HG02943 (cell line): Measurements from ENCODE around the gene CLDN20.
"Not testable (repeated sequence)": the region's sequence is repeated elsewhere in the genome, so short reads cannot be mapped to it uniquely, and the experiment has no call there.

ENCODE experiments used
- ATAC-seq: cut with Tn5 transposase; IDR thresholded peaks from one replicate; pipeline ENCODE4 v1.9.1; 2021; ENCODE audit warnings: mild to moderate bottlenecking, low read depth, moderate library complexity; ENCODE audit not compliant: unreplicated experiment

Gene CLDN20

DNA sequence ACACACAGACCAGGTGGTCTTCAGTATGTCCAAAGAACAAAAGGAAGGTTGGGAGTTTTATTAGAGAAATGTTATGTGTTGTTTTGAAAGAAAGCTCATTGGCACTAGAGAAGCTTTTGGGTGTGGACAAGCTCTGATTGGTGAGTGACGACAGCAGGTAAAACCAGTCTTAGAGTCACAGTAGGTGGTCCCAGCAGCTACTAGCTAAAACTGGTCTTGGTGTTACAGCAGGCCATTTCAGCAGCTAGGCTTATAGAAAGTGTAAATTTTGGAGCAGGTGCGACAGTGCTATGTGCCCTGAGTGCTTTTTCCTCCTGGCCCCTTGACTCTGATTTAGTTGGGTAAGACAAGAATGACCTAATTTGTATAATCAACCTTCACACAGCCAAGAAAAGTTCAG, 3.6 kb downstream of the CLDN20 start:
- ATAC-seq = no peak

- not testable (repeated sequence) for ATAC-seq
Measured at GRCh38 chr6:155268088-155268867, 4.5 kb downstream of the CLDN20 start.

DNA sequence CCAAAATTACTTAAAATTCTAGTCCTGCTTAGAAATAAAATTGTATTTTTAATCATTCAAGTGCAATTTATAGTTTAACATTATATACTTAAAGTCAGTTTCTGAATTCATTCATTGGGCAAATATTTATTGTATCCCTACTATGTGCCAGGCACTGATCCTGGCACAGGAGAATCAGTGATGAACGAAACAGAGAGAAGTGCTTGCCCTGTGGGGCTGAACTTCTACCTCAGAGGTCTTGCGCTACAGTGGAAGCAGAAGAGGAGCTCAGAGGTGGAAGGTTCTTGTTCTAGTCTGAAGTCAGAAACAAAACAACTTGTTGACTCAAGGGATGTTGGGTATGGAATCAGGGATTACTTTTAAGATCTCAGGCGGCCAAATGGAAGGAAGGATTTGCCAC, 6.0 kb downstream of the CLDN20 start:
- no peak for ATAC-seq

DNA sequence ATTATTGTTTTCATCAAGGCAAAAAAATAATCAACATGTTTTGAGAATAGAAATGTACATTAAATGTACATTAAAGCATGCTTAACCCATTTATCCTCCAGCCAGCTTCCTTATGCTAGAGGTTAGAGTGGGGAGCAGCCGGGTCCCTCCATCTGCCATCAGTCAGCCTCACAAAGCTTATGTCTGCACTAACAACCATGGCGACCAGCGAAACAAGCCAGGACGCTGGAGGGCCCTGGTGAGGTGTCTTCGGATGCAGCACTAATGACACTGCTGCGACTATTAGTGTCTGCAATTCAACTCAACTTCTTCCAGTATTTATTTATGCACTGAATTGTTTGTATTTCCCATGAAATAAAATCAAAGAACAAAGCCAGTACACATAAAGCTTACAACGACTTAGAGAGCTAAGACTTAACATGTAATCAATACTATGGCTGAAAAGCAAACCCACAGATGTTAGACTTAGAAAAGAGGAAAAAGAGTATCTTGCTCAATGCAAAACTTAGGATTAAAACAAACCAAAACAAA, 6.8 kb downstream of the CLDN20 start:
- no peak for ATAC-seq

- no peak for ATAC-seq
Measured at GRCh38 chr6:155271145-155271544, 7.3 kb downstream of the CLDN20 start.

DNA sequence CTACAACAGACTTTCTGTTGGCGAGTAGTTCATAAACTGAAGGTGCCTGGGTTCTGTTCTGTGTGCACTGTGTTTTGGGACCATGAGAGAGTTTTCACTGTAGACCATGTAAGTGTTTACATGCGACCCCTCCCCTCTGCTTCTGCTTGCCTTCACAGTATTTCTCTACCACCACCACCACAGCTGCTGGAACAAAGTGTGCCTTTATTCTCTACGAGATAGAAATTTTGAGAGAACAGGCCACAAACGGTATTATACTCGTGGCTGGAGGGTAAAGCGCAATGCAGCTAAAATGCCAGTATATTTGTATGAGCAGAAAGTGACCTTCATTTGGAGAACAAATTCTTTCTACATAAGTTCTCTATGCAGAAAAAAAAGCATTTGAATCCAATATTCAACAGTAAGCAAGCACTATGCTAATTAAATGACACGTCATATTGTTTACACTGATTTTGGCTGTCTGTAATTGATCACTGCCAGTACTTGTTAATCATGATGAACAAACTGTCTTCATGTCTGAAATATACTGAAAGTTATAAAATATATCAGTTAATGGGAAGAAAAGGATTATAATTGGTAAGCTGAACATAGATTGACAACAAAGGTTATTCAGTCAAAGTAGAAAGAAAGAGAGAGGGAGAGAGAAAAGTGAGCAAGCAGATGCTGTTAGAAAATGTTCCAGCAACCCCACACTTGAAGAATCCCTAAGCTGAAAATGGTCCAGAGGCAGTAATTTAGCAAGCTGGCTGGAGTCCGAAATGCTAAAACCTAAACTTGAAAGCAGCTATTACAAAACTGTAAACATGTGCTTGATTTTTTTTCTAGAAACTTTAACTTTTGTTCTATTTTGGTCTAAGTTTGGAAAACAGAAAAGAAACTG, 8.8 kb downstream of the CLDN20 start:
- no peak for ATAC-seq

DNA sequence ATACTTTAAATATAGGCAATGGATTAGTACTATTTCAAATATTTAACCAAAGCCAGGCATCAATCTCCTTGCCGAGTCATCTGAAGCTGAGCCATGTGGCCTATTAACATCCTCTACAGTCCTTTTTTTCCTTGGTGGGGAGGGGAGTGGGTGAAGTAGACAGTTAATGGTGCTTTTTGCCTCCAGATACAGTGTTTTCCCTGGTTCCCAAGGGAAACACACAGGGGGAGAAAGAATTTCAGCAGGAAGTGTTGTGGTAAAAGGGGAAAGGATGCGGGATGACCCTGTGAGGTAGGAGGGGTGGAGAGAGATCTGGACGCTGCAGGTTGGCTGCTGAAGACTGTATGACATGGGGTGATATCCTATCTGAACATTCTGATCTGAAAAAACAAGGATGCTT, 9.6 kb downstream of the CLDN20 start:
- no peak for ATAC-seq

DNA sequence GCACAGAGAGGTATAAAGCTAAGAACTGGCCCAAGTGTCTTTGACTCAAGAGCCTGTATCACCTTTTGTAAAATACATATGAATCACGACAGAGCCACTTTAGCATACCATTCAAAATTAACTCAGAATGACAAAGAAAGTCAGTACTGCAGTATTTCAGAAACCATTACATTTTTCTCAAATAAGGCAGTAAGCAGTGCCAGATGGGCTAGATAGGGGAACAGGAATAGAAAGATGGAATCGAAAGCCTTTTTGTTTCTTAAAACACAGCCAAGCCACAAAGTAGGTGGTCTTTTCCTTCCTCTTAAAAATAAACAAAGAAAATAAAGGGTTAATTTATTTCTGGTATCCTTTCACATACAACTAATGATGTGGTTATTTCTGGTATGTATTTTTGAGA, 10.3 kb downstream of the CLDN20 start:
- no peak for ATAC-seq

GRCh38 chr6:155274533-155274932, 10.7 kb downstream of the CLDN20 start:
- ATAC-seq = no peak

DNA sequence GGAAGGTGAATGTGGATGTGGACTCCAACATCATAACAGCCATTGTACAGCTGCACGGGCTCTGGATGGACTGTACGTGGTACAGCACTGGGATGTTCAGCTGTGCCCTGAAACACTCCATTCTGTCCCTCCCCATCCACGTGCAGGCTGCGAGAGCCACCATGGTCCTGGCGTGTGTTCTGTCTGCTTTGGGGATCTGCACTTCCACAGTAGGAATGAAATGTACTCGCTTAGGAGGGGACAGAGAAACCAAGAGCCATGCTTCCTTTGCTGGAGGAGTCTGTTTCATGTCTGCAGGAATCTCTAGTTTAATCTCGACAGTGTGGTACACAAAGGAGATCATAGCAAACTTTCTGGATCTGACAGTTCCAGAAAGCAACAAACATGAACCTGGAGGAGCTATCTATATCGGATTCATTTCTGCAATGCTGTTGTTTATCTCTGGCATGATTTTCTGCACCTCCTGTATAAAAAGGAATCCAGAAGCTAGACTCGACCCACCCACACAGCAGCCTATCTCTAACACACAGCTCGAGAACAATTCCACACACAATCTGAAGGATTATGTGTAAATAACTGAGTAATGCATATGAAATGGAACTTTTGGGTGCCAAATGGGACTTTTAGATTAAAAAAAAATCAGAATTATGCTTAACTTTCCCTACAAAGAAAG, 12.1 kb downstream of the CLDN20 start:
- no peak for ATAC-seq

GRCh38 chr6:155276638-155277037, 12.8 kb downstream of the CLDN20 start:
- no peak for ATAC-seq

DNA sequence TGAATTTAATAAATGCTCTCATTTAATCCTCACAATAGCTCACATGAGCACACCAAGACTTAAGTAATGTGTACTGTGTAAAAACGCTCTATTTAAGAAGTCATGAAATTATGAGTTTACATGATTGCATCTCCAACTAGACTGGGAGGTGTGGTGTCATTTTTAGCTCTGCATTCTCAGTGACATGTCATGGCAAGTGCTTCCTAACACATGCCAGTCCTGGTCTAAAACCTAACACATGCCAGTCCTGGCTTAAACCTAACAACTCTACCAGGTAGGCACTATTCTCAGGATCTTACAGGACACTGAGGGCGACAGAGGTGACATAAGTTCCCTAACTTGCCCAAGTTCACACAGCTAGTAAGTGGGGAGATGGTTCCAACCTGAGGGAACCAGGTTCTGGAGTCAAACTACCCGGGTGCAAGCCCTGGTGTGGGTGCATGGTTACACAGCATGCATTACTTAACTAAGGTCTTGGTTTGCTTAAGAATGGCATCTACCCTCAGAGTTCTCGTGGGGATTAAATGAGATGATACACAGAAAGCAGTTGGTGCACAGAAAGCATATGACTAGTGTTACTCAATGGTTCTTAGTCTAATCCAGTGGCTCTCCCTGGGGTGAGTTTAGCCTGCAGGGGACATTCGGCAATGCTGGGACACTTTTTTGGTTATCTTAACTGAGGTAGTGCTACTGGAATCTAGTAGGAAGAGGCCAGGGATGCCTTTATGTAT, 14.7 kb downstream of the CLDN20 start:
- no peak for ATAC-seq

DNA sequence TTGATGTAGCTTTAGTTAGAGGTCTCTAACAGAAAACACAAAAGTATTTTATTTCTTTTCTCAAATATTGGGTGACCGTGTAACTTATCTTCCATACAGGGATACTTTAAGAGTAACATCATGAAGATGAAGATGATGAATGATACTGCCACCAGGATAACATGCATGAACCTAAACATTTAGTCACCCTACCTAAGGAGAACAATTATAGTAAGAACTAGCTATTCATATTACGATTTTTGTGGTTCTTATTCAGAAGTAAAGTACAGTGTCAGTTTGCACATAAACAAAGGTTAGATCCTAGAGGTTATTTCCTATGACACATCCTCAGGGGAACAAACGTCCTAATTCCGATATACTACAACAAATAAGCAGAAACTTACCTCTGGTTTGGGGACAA, 21.0 kb downstream of the CLDN20 start:
- ATAC-seq = no peak

- ATAC-seq = no peak
Measured at GRCh38 chr6:155287762-155288161, 23.9 kb downstream of the CLDN20 start.

GRCh38 chr6:155290491-155290890, 26.7 kb downstream of the CLDN20 start:
- ATAC-seq = no peak

- ATAC-seq = no peak
Measured at GRCh38 chr6:155291291-155291690, 27.5 kb downstream of the CLDN20 start.

DNA sequence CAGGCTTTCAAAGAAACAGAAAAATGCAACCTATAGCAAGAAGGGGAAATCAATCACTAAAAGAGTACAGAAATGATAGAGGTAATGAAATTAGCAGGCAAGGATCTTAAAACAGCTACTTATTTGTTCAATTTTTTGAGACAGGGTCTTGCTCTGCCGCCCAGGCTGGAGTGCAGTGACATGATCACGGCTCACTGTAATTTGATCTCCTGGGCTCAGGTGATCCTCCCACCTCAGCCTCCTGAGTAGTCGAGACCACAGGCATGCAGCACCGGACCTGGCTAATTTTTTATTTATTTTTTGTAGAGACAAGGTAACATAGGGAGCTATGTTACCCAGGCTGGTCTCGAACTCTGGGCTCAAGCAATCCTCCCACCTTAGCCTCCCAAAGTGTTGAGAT, 28.9 kb downstream of the CLDN20 start:
- ATAC-seq = no peak

DNA sequence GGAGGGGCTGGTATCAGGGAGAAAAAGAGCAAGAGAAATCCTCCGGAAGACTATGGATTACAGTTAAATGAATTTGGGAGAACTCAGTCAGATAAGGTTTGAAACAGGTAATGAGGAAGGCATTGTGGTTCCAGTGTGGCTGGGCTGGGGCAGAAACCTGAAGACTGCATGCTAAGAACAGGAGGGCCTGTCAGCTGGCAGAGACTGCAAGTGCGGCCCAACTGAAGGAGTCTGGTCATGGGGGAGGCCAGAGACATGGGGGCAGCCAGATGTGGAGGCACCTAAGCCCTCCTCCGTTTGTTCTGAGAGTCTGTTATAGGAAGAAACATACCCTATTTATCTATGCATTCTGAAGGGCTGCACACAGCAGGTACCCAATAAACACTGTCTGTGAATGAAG, 33.9 kb downstream of the CLDN20 start:
- ATAC-seq = no peak

GRCh38 chr6:155301867-155302266, 38.1 kb downstream of the CLDN20 start:
- no peak for ATAC-seq

GRCh38 chr6:155303361-155303870, 39.6 kb downstream of the CLDN20 start:
- ATAC-seq = no peak
